Measurements from ENCODE around the gene CPNE5. TPM values are rescaled to one million over a fixed set of nuclear protein-coding genes. Genes with fewer than 3 reads are reported as not detected.
"Not testable (repeated sequence)": the region's sequence is repeated elsewhere in the genome, so short reads cannot be mapped to it uniquely, and the experiment has no call there.

CPNE5 gene
- total RNA-seq, 1 donor from 2014 or later = 1.00 TPM

- ATAC-seq = no peak
Measured at GRCh38 chr6:36742146-36742545, 97.1 kb downstream of the CPNE5 start.

- no peak for ATAC-seq
Measured at GRCh38 chr6:36740818-36741179, 98.4 kb downstream of the CPNE5 start.

- ATAC-seq = no peak
Measured at GRCh38 chr6:36739947-36740817, 99.1 kb downstream of the CPNE5 start.

GRCh38 chr6:36738108-36738507 lies 101.1 kb downstream of the CPNE5 start:
- ATAC-seq = no peak

GRCh38 chr6:36737043-36737785 lies 102.0 kb downstream of the CPNE5 start:
- ATAC-seq = no peak

- ATAC-seq = peak; percentile 83
Measured at GRCh38 chr6:36735110-36736071, 103.9 kb downstream of the CPNE5 start.

- no peak for ATAC-seq
Measured at GRCh38 chr6:36734486-36735060, 104.7 kb downstream of the CPNE5 start.

GRCh38 chr6:36733300-36733699 lies 105.9 kb downstream of the CPNE5 start:
- ATAC-seq = no peak

- no peak for ATAC-seq
Measured at GRCh38 chr6:36731622-36732310, 107.5 kb downstream of the CPNE5 start.

- ATAC-seq = no peak
Measured at GRCh38 chr6:36730424-36731380, 108.5 kb downstream of the CPNE5 start.

GRCh38 chr6:36729161-36729524 lies 110.1 kb downstream of the CPNE5 start:
- no peak for ATAC-seq

- ATAC-seq = no peak
Measured at GRCh38 chr6:36728289-36729160, 110.7 kb downstream of the CPNE5 start.

GRCh38 chr6:36727505-36728021 lies 111.7 kb downstream of the CPNE5 start:
- ATAC-seq = peak; percentile 73

- ATAC-seq = no peak
Measured at GRCh38 chr6:36725581-36725980, 113.7 kb downstream of the CPNE5 start.

- ATAC-seq = peak; percentile 46
Measured at GRCh38 chr6:36724514-36725390, 114.5 kb downstream of the CPNE5 start.

- ATAC-seq = not testable (repeated sequence)
Measured at GRCh38 chr6:36723992-36724391, 115.3 kb downstream of the CPNE5 start.

- ATAC-seq = peak; percentile 43
Measured at GRCh38 chr6:36722879-36723278, 116.4 kb downstream of the CPNE5 start.

GRCh38 chr6:36722365-36722764 lies 116.9 kb downstream of the CPNE5 start:
- no peak for ATAC-seq
